Skin epidermis (tissue), 12 donors: ENCODE results near the gene GRM3.
"Not testable (repeated sequence)": the region's sequence is repeated elsewhere in the genome, so short reads cannot be mapped to it uniquely, and the experiment has no call there.

Source experiments
- H3K27ac ChIP-seq, 21 experiments: fragments of 200-600 bp; sonication (generic) in 11 of 21; one replicate each; pipeline ENCODE4 v1.5.0; 2020; ENCODE audit warnings: mild to moderate bottlenecking in 3 of 21, inconsistent platforms in 2 of 21, moderate library complexity in 2 of 21
- H3K4me3 ChIP-seq, 7 experiments: fragments of 200-600 bp; sonication (generic) in 2 of 7; one replicate each; pipeline ENCODE4 v1.5.0; 2020; ENCODE audit warnings: inconsistent platforms in 2 of 7, mild to moderate bottlenecking in 2 of 7, moderate library complexity in 1 of 7

GRM3 gene

GRCh38 chr7:86643561-86644281, at the start of gene GRM3:
TSS of gene GRM3 (plus strand) at chr7:86643909. CDS start at chr7:86765146, 121,237 bp downstream.
- H3K4me3 ChIP-seq = no peak within 1 kb of the TSS

GRCh38 chr7:86598311-86598710, 45.4 kb upstream of the GRM3 start:
- Histone ChIP-seq H3K27ac (no peak overlapping the region), H3K4me3 (no peak overlapping the region)

More at GRCh38 chr7:86643561-86644281, at the start of gene GRM3:
- H3K27ac ChIP-seq = no peak within 1 kb of the TSS

GRCh38 chr7:86598721-86599120, 45.0 kb upstream of the GRM3 start:
- Histone ChIP-seq H3K4me3 (no peak overlapping the region), H3K27ac (no peak overlapping the region)

GRCh38 chr7:86600506-86601290, 43.0 kb upstream of the GRM3 start:
- no peak overlapping the region for H3K27ac ChIP-seq
- H3K4me3 ChIP-seq = no peak overlapping the region

- not testable (repeated sequence) for H3K27ac ChIP-seq, H3K4me3 ChIP-seq
These were observed 28.0 kb upstream of the GRM3 start for GRCh38 chr7:86615711-86616110.

- Histone ChIP-seq H3K27ac (no peak overlapping the region), H3K4me3 (no peak overlapping the region)
These were observed 844 bp downstream of the GRM3 start for GRCh38 chr7:86644282-86645224.

GRCh38 chr7:86645225-86645608, 1.5 kb downstream of the GRM3 start:
- H3K27ac ChIP-seq = no peak overlapping the region
- H3K4me3 ChIP-seq = no peak overlapping the region

GRCh38 chr7:86645676-86646276, 2.1 kb downstream of the GRM3 start:
- H3K4me3 ChIP-seq = no peak overlapping the region
- H3K27ac ChIP-seq = no peak overlapping the region

GRCh38 chr7:86647385-86648094, 3.8 kb downstream of the GRM3 start:
- Histone ChIP-seq H3K27ac (no peak overlapping the region), H3K4me3 (no peak overlapping the region)

- no peak overlapping the region for H3K4me3 ChIP-seq
- H3K27ac ChIP-seq = no peak overlapping the region
These were observed 4.5 kb downstream of the GRM3 start for GRCh38 chr7:86648169-86648568.

GRCh38 chr7:86653919-86654659, 10.4 kb downstream of the GRM3 start:
- Histone ChIP-seq H3K27ac (no peak overlapping the region), H3K4me3 (no peak overlapping the region)

GRCh38 chr7:86657948-86658347, 14.2 kb downstream of the GRM3 start:
- Histone ChIP-seq H3K27ac (no peak overlapping the region), H3K4me3 (no peak overlapping the region)

GRCh38 chr7:86660950-86661462, 17.3 kb downstream of the GRM3 start:
- Histone ChIP-seq H3K4me3 (no peak overlapping the region), H3K27ac (no peak overlapping the region)

- Histone ChIP-seq H3K4me3 (no peak overlapping the region), H3K27ac (no peak overlapping the region)
These were observed 20.8 kb downstream of the GRM3 start for GRCh38 chr7:86664486-86664885.

GRCh38 chr7:86664991-86665390, 21.3 kb downstream of the GRM3 start:
- H3K27ac ChIP-seq = no peak overlapping the region
- H3K4me3 ChIP-seq = no peak overlapping the region

- Histone ChIP-seq H3K4me3 (no peak overlapping the region), H3K27ac (no peak overlapping the region)
These were observed 22.0 kb downstream of the GRM3 start for GRCh38 chr7:86665669-86666068.

GRCh38 chr7:86667732-86668131, 24.0 kb downstream of the GRM3 start:
- Histone ChIP-seq H3K4me3 (no peak overlapping the region), H3K27ac (no peak overlapping the region)

- Histone ChIP-seq H3K27ac (no peak overlapping the region), H3K4me3 (no peak overlapping the region)
These were observed 24.6 kb downstream of the GRM3 start for GRCh38 chr7:86668315-86668714.
